ENCODE results near the gene GFOD2. TPM values are rescaled to one million over a fixed set of nuclear protein-coding genes. Genes with fewer than 3 reads are reported as not detected.

GFOD2 gene
- total and polyA plus RNA-seq, 2 experiments from 2014 or later: 19.3 to 34.3 TPM

GRCh38 chr16:67761924-67762323, 42.8 kb upstream of the GFOD2 start (continued):
- TF ChIP-seq, protein P1, sequence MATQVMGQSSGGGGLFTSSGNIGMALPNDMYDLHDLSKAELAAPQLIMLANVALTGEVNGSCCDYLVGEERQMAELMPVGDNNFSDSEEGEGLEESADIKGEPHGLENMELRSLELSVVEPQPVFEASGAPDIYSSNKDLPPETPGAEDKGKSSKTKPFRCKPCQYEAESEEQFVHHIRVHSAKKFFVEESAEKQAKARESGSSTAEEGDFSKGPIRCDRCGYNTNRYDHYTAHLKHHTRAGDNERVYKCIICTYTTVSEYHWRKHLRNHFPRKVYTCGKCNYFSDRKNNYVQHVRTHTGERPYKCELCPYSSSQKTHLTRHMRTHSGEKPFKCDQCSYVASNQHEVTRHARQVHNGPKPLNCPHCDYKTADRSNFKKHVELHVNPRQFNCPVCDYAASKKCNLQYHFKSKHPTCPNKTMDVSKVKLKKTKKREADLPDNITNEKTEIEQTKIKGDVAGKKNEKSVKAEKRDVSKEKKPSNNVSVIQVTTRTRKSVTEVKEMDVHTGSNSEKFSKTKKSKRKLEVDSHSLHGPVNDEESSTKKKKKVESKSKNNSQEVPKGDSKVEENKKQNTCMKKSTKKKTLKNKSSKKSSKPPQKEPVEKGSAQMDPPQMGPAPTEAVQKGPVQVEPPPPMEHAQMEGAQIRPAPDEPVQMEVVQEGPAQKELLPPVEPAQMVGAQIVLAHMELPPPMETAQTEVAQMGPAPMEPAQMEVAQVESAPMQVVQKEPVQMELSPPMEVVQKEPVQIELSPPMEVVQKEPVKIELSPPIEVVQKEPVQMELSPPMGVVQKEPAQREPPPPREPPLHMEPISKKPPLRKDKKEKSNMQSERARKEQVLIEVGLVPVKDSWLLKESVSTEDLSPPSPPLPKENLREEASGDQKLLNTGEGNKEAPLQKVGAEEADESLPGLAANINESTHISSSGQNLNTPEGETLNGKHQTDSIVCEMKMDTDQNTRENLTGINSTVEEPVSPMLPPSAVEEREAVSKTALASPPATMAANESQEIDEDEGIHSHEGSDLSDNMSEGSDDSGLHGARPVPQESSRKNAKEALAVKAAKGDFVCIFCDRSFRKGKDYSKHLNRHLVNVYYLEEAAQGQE (IDR thresholded peaks at IDR 0.05; ENCODE audit: unreplicated experiment): no peak

DNA sequence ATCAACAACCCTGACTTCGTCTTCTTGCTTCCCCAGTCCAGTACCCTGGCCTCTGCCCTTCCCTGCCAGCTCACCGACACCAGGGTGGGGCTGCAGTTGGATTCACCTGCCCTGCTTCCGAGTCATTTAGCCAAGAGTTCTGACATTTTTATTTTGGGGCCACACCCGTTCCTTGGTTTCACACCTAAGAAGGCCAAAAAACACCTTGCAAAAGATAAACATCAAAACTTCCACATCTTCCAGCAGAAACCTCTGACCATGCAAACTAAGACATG, 41.8 kb upstream of the GFOD2 start:
- TF ChIP-seq ZNF114 (CRISPR knock-in tag; IDR thresholded peaks at IDR 0.05) (no peak), CREB1 (CRISPR knock-in tag; IDR thresholded peaks at IDR 0.05; ENCODE audit: low read depth) (no peak), ZNF462 (CRISPR knock-in tag; IDR thresholded peaks at IDR 0.05) (no peak), ZNF331 (CRISPR knock-in tag; IDR thresholded peaks at IDR 0.05; ENCODE audit: low read depth) (no peak)
- TF ChIP-seq, protein P2, sequence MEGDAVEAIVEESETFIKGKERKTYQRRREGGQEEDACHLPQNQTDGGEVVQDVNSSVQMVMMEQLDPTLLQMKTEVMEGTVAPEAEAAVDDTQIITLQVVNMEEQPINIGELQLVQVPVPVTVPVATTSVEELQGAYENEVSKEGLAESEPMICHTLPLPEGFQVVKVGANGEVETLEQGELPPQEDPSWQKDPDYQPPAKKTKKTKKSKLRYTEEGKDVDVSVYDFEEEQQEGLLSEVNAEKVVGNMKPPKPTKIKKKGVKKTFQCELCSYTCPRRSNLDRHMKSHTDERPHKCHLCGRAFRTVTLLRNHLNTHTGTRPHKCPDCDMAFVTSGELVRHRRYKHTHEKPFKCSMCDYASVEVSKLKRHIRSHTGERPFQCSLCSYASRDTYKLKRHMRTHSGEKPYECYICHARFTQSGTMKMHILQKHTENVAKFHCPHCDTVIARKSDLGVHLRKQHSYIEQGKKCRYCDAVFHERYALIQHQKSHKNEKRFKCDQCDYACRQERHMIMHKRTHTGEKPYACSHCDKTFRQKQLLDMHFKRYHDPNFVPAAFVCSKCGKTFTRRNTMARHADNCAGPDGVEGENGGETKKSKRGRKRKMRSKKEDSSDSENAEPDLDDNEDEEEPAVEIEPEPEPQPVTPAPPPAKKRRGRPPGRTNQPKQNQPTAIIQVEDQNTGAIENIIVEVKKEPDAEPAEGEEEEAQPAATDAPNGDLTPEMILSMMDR (conservative IDR thresholded peaks at IDR 0.05; ENCODE audit: low read depth in 2 of 2): no peak
- no peaks in the 10 kb centered on the region for H3K9me3 Mint-ChIP-seq
- Histone ChIP-seq H3K4me2 (no peak overlapping the region), H4K20me1 (replicated peaks; ENCODE audit: insufficient read depth) (peaks cover 5% of the 10 kb centered on the region; the same call in 1 of the 2 replicates), H2AFZ (no peak overlapping the region), H3K27ac (ENCODE audit: low read depth) (no peak overlapping the region), H3K27me3 (ENCODE audit: insufficient read depth) (no peaks in the 10 kb centered on the region), H3F3A (replicated peaks; ENCODE audit: low read depth) (no peaks in the 10 kb centered on the region), H3K36me3 (ENCODE audit: insufficient read depth) (no peaks in the 10 kb centered on the region), H3K79me2 (replicated peaks; ENCODE audit: insufficient read depth) (no peaks in the 10 kb centered on the region), H3K4me3 (no peak overlapping the region), H3K9me2 (ENCODE audit: insufficient read depth) (no peaks in the 10 kb centered on the region), H3K4me1 (ENCODE audit: insufficient read depth) (no peaks in the 10 kb centered on the region)
- H3K4me1 Mint-ChIP-seq: no peaks in the 10 kb centered on the region
- H3K36me3 Mint-ChIP-seq (ENCODE audit: low read depth): no peaks in the 10 kb centered on the region
- no peak overlapping the region for H3K27ac Mint-ChIP-seq
- H3K4me3 Mint-ChIP-seq: no peak overlapping the region
- no peak for ATAC-seq
- H3K27me3 Mint-ChIP-seq (ENCODE audit: insufficient read depth, low read depth, poor library complexity): no peaks in the 10 kb centered on the region
- DNase-seq (ENCODE audit: low spot score): no peak

All from GM23338 (cell line).